IMR-90 (cell line): Measurements from ENCODE around the gene RNFT1. TPM values are rescaled to one million over a fixed set of nuclear protein-coding genes. Genes with fewer than 3 reads are reported as not detected.
"Not testable (repeated sequence)": the region's sequence is repeated elsewhere in the genome, so short reads cannot be mapped to it uniquely, and the experiment has no call there.

Experiments
- ATAC-seq: fragments of 200-7000 bp; cut with Tn5 transposase; 2 replicates; pipeline ENCODE4 v1.9.1; 2020; ENCODE audit warnings: low read depth, mild to moderate bottlenecking, moderate library complexity
- BruUV-seq: library from RNA; stranded (reverse); fragments of 400-500 nt; replicated peaks from 2 replicates; lab custom pipeline; 2021; lab: Mats Ljungman, UMichigan
- CTCF ChIA-PET: fragments of 300-600 bp; formaldehyde crosslinking; extraction: SDS; loops from one replicate; lab custom pipeline; 2021; ENCODE audit warnings: antibody characterized with exemption; lab: Yijun Ruan, JAX
- POLR2A ChIA-PET: fragments of 300-600 bp; sonication (Branson Sonifier 250); formaldehyde crosslinking; loops from one replicate; lab custom pipeline; 2022; ENCODE audit warnings: antibody characterized with exemption; ENCODE audit not compliant: unreplicated experiment; lab: Charles Lee
- DNase-seq: peaks from one replicate; pipeline ENCODE4 v3.0.0; 2013
- H2AFZ ChIP-seq: replicated peaks from 2 replicates; pipeline ENCODE3; 2013; ENCODE audit warnings: low read length, mild to moderate bottlenecking; ENCODE audit not compliant: poor library complexity
- H2AK5ac ChIP-seq: 2 replicates; pipeline ENCODE4 v1.6.1; 2013; ENCODE audit warnings: low read depth, low read length, inconsistent platforms
- H2AK9ac ChIP-seq: replicated peaks from 2 replicates; pipeline ENCODE3; 2013; ENCODE audit warnings: mild to moderate bottlenecking, low read depth, low read length, moderate library complexity; ENCODE audit not compliant: poor library complexity
- H2BK120ac ChIP-seq: 2 replicates; pipeline ENCODE4 v1.6.1; 2013; ENCODE audit warnings: low read depth, low read length, inconsistent platforms
- H2BK15ac ChIP-seq: 3 replicates; pipeline ENCODE4 v1.6.1; 2013; ENCODE audit warnings: low read depth, low read length, inconsistent platforms
- H2BK20ac ChIP-seq: 2 replicates; pipeline ENCODE4 v1.6.1; 2013; ENCODE audit warnings: low read depth, mild to moderate bottlenecking, inconsistent platforms, low read length, moderate library complexity
- H2BK5ac ChIP-seq: 2 replicates; pipeline ENCODE4 v1.6.1; 2013; ENCODE audit warnings: mild to moderate bottlenecking, low read depth, low read length, inconsistent platforms; ENCODE audit not compliant: poor library complexity, severe bottlenecking
- H3K14ac ChIP-seq: replicated peaks from 2 replicates; pipeline ENCODE4 v1.6.1; 2013; ENCODE audit warnings: low read depth, low read length, inconsistent platforms
- H3K18ac ChIP-seq: 2 replicates; pipeline ENCODE4 v1.6.1; 2013; ENCODE audit warnings: low read depth, low read length, control low read depth
- H3K23ac ChIP-seq: 2 replicates; pipeline ENCODE4 v1.6.1; 2013; ENCODE audit warnings: low read depth, low read length, inconsistent platforms
- H3K27ac ChIP-seq: 2 replicates; pipeline ENCODE4 v1.5.1; 2013; ENCODE audit warnings: mild to moderate bottlenecking, control low read depth, low read length; ENCODE audit not compliant: insufficient read depth
- H3K27me3 ChIP-seq: 2 replicates; pipeline ENCODE4 v1.6.1; 2013; ENCODE audit warnings: low read length; ENCODE audit not compliant: control insufficient read depth, insufficient read depth
- H3K36me3 ChIP-seq: 2 replicates; pipeline ENCODE4 v1.6.1; 2013; ENCODE audit warnings: low read length, mixed read lengths; ENCODE audit not compliant: control insufficient read depth, insufficient read depth
- H3K4ac ChIP-seq: 2 replicates; pipeline ENCODE4 v1.6.1; 2013; ENCODE audit warnings: low read depth, low read length, inconsistent platforms
- H3K4me1 ChIP-seq: 2 replicates; pipeline ENCODE4 v1.6.1; 2013; ENCODE audit warnings: low read length, mixed read lengths; ENCODE audit not compliant: control insufficient read depth, insufficient read depth
- H3K4me2 ChIP-seq: 2 replicates; pipeline ENCODE4 v1.6.1; 2013; ENCODE audit warnings: low read depth, mild to moderate bottlenecking, control low read depth, low read length, moderate library complexity
- H3K4me3 ChIP-seq: 2 replicates; pipeline ENCODE4 v1.5.1; 2013; ENCODE audit warnings: low read depth, mild to moderate bottlenecking, control low read depth, low read length, moderate library complexity; ENCODE audit not compliant: insufficient read depth
- H3K56ac ChIP-seq: 2 replicates; pipeline ENCODE4 v1.6.1; 2013; ENCODE audit warnings: low read length, inconsistent platforms; ENCODE audit not compliant: insufficient read depth; ENCODE audit errors: extremely low read depth
- H3K79me1 ChIP-seq, 2 experiments: 2 replicates each; pipeline ENCODE4 v1.6.1; 2013; ENCODE audit warnings: low read length in 2 of 2, inconsistent platforms in 1 of 2, low read depth in 1 of 2
- H3K9ac ChIP-seq: 2 replicates; pipeline ENCODE4 v1.6.1; 2013; ENCODE audit warnings: low read depth, low read length, control low read depth
- H3K9me1 ChIP-seq: 2 replicates; pipeline ENCODE4 v1.6.1; 2013; ENCODE audit warnings: low read length, inconsistent platforms; ENCODE audit not compliant: insufficient read depth
- H3K9me3 ChIP-seq: 2 replicates; pipeline ENCODE4 v1.6.1; 2013; ENCODE audit warnings: low read length; ENCODE audit not compliant: control insufficient read depth, insufficient read depth
- H4K20me1 ChIP-seq: 2 replicates; pipeline ENCODE4 v1.6.1; 2013; ENCODE audit warnings: low read length, inconsistent platforms; ENCODE audit not compliant: insufficient read depth
- H4K5ac ChIP-seq: 2 replicates; pipeline ENCODE4 v1.6.1; 2013; ENCODE audit warnings: mild to moderate bottlenecking, low read depth, low read length, control low read depth
- H4K8ac ChIP-seq, 2 experiments: 2 replicates each; pipeline ENCODE4 v1.6.1; 2013; ENCODE audit warnings: low read depth in 2 of 2, low read length in 2 of 2, control low read depth in 1 of 2, inconsistent platforms in 1 of 2
- H4K91ac ChIP-seq: 2 replicates; pipeline ENCODE4 v1.6.1; 2013; ENCODE audit warnings: low read depth, low read length, inconsistent platforms; ENCODE audit not compliant: insufficient read depth
- CHD1 ChIP-seq: IDR thresholded peaks from 2 replicates; pipeline ENCODE4 v1.6.1; 2012; ENCODE audit warnings: low read depth, low read length, improper control_type of control experiment
- MAZ ChIP-seq: IDR thresholded peaks from 2 replicates; pipeline ENCODE4 v1.6.1; 2012; ENCODE audit warnings: low read depth, mild to moderate bottlenecking, low read length, improper control_type of control experiment, moderate library complexity, borderline replicate concordance
- POLR2A ChIP-seq: IDR thresholded peaks from 2 replicates; pipeline ENCODE4 v1.6.1; 2012; ENCODE audit warnings: mild to moderate bottlenecking, low read depth, low read length
- WGBS, 2 experiments: methylation state at CpG; one replicate each; pipeline versions ENCODE4 v1.1.5 to v1.1.7; 2013; ENCODE audit warnings: missing lambda C conversion rate in 2 of 2; ENCODE audit not compliant: insufficient read length in 1 of 2; ENCODE audit errors: extremely low coverage in 2 of 2; 5-methylcytosine and 5-hydroxymethylcytosine counted together
- dilution Hi-C: fragments of 300-500 bp; cut with HindIII; formaldehyde crosslinking; loops from one replicate; pipeline ENCODE4 v1.14.3; 2018; ENCODE audit warnings: low sequenced_read_pairs; ENCODE audit not compliant: unreplicated experiment
- in situ Hi-C: fragments of 300-500 bp; cut with MboI; formaldehyde crosslinking; loops from 3 replicates; pipeline ENCODE4 v1.14.3; 2019; ENCODE audit warnings: low sequenced_read_pairs, inconsistent platforms, mixed read lengths
- intact Hi-C: fragments of 100-400 bp; cut with micrococcal nuclease; formaldehyde crosslinking; loops from 2 replicates; pipeline ENCODE4 v1.10.0; 2022
- polyA plus RNA-seq, 3 experiments: library from polyadenylated mRNA; depleted of rRNA; stranded (reverse); fragments of >200 nt; gene quantifications; 2 replicates each; pipeline ENCODE4 v1.2.3, GENCODE V29; 2012; ENCODE audit warnings: low replicate concordance in 1 of 3
- total RNA-seq: library from RNA; depleted of rRNA; stranded (reverse); fragments of >200 nt; gene quantifications from 2 replicates; pipeline ENCODE4 v1.2.3, GENCODE V29; 2012
- TF ChIP-seq, protein P1 (sequence below): fragments of 150-350 bp; IDR thresholded peaks from 2 replicates; pipeline ENCODE4 v1.6.1; 2017; ENCODE audit warnings: mild to moderate bottlenecking, antibody characterized with exemption, low read length, low read depth
- TF ChIP-seq, protein P2 (sequence below): fragments of 150-350 bp; IDR thresholded peaks from 2 replicates; pipeline ENCODE4 v1.6.1; 2016; ENCODE audit warnings: low read depth, mild to moderate bottlenecking, low read length, moderate library complexity, borderline replicate concordance

The RNFT1 gene
- total and polyA plus RNA-seq, 2 of the 4 experiments (the other 2 are of a cell fraction), result 15.7 to 22.2 TPM

DNA sequence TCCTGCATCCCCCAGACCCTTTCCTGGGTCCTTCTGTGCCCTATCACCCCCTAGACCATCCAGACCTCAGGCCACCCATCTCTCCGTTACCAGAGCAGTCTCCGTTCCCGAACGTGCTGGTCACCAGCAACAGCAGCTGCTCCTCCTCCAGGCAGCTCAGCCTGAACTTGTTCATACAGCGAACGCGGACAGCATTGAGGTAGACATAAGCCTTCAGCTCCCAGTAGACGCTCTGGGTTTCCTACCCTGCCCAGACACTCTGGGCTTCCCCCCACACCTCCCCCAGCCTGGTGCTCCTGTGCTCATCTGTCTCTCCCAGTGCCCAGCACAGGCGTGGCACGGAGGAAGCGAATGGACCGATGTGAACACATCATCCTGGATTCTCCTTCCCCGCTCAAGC is 41.6 kb upstream of the RNFT1 start:
- POLR2A ChIA-PET, result no interaction called here
- Histone ChIP-seq H2AK5ac (no peak overlapping the region), H3K27me3 (peaks cover 5% of the 10 kb centered on the region), H2AK9ac (no peak overlapping the region), H2BK120ac (no peak overlapping the region), H3K4ac (no peak overlapping the region), H2AFZ (no peak overlapping the region), H3K56ac (no peak overlapping the region), H2BK20ac (no peak overlapping the region), H4K8ac (no peak overlapping the region), H4K91ac (no peak overlapping the region), H3K9me3 (no peaks in the 10 kb centered on the region), H3K27ac (no peak overlapping the region), H3K4me3 (no peak overlapping the region), H3K23ac (no peak overlapping the region), H2BK5ac (no peak overlapping the region), H3K79me1 (no peaks in the 10 kb centered on the region), H4K5ac (no peak overlapping the region), H3K9me1 (no peaks in the 10 kb centered on the region), H3K4me2 (no peak overlapping the region), H3K4me1 (no peaks in the 10 kb centered on the region), H3K9ac (no peak overlapping the region), H3K14ac (no peak overlapping the region), H3K18ac (no peak overlapping the region), H3K36me3 (no peaks in the 10 kb centered on the region), H2BK15ac (no peak overlapping the region), H4K20me1 (no peaks in the 10 kb centered on the region)
- BruUV-seq, result no TSS peak
- no peak for ATAC-seq
- no peak for DNase-seq
- in situ Hi-C loops, result no loop called here
- dilution Hi-C loops, result no loop called here
- intact Hi-C loops, result no loop called here
- TF ChIP-seq MAZ (no peak), CHD1 (no peak), POLR2A (no peak)
- TF ChIP-seq, protein P1, sequence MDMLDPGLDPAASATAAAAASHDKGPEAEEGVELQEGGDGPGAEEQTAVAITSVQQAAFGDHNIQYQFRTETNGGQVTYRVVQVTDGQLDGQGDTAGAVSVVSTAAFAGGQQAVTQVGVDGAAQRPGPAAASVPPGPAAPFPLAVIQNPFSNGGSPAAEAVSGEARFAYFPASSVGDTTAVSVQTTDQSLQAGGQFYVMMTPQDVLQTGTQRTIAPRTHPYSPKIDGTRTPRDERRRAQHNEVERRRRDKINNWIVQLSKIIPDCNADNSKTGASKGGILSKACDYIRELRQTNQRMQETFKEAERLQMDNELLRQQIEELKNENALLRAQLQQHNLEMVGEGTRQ, result no peak
- TF ChIP-seq, protein P2, sequence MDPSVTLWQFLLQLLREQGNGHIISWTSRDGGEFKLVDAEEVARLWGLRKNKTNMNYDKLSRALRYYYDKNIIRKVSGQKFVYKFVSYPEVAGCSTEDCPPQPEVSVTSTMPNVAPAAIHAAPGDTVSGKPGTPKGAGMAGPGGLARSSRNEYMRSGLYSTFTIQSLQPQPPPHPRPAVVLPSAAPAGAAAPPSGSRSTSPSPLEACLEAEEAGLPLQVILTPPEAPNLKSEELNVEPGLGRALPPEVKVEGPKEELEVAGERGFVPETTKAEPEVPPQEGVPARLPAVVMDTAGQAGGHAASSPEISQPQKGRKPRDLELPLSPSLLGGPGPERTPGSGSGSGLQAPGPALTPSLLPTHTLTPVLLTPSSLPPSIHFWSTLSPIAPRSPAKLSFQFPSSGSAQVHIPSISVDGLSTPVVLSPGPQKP, result no peak
- CTCF ChIA-PET, result no interaction called here
- WGBS, 2 experiments, result 88% methylated on average over 4 of the region's 13 CpGs; no CpG with 5 or more reads in 1 of the 2 experiments

DNA sequence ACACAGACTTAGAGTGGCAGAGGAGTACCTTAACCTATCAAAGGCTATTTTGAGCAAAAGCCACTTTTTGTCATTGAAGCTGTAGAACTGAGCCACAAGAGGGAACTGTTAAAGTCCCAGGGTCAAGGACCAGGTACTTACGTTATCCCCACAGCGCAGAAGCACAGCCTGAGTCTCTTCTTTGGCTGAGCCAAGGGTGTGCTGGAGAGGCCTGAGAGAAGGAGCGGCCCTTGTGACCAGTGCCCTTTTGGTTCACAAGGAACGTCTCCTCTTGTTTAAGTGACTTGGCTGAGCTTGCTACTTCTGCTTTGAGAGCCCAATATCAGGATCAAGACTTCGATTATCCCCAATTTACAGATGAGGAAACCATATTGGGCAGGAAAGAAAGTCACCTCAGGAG is 40.0 kb upstream of the RNFT1 start:
- H3K14ac ChIP-seq, H3K4me2 ChIP-seq, H3K56ac ChIP-seq, DNase-seq, H4K8ac ChIP-seq, H4K91ac ChIP-seq, H3K18ac ChIP-seq, H2BK20ac ChIP-seq, BruUV-seq, H3K27ac ChIP-seq, H3K9me3 ChIP-seq, H2BK15ac ChIP-seq, H4K5ac ChIP-seq, H3K36me3 ChIP-seq, dilution Hi-C loops, intact Hi-C loops, H3K4me1 ChIP-seq, H3K4ac ChIP-seq, H2BK5ac ChIP-seq, CTCF ChIA-PET, H3K79me1 ChIP-seq, H3K4me3 ChIP-seq, H2AK9ac ChIP-seq, H4K20me1 ChIP-seq, H3K23ac ChIP-seq, POLR2A ChIA-PET, H2BK120ac ChIP-seq, in situ Hi-C loops, H2AFZ ChIP-seq, H3K9me1 ChIP-seq, H2AK5ac ChIP-seq, H3K27me3 ChIP-seq, ATAC-seq, H3K9ac ChIP-seq: not testable (repeated sequence)
- 33% methylated on average over 1 of the region's 5 CpGs; no CpG with 5 or more reads in 1 of the 2 experiments for WGBS, 2 experiments
